ENCODE results near the gene HVCN1. TPM values are rescaled to one million over a fixed set of nuclear protein-coding genes. Genes with fewer than 3 reads are reported as not detected.
A peak's percentile ranks its signal among the peaks of the same experiment; 100 is the strongest.

Gene HVCN1
- total RNA-seq, 1 donor from 2014 or later = 1.3 TPM

- no peak for ATAC-seq
Observed at GRCh38 chr12:110699591-110700445, 10.9 kb upstream of the HVCN1 start.

DNA sequence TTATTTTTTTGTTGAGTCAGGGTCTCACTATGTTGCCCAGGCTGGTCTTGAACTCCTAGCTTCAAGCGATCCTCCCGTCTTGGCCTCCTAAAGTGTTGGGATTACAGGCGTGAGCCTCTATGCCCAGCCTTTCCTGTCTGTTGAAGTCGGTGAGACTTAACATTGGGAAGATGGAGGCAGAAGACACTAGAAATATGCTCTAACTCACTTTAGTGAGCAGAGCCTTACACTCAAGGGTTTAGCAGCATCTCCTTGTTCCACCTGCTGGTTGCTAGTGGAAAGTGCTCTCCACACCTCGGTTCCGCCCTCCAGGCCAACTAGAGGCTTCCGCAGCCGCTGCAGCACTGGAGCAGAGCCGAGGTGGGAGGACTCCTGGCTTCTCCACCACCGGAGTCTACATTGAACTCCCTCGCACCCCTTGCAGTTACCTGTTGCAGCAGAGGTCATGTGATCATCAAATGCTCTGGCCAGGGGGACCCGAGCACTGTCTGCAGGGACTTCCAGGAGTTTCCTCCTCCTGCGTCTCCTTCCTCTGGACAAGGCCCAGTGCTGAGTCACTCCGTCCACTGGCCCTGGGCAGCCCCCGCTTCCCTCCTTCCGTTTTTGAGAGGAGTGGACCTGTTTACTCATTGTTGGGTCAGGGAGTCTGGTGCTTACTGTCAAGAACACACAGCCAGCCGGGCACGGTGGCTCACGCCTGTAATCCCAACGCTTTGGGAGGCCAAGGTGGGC lies 9.4 kb upstream of the HVCN1 start:
- ATAC-seq = peak; percentile 91

- no peak for ATAC-seq
Observed at GRCh38 chr12:110697236-110697635, 8.3 kb upstream of the HVCN1 start.

- no peak for ATAC-seq
Observed at GRCh38 chr12:110696283-110696682, 7.4 kb upstream of the HVCN1 start.

DNA sequence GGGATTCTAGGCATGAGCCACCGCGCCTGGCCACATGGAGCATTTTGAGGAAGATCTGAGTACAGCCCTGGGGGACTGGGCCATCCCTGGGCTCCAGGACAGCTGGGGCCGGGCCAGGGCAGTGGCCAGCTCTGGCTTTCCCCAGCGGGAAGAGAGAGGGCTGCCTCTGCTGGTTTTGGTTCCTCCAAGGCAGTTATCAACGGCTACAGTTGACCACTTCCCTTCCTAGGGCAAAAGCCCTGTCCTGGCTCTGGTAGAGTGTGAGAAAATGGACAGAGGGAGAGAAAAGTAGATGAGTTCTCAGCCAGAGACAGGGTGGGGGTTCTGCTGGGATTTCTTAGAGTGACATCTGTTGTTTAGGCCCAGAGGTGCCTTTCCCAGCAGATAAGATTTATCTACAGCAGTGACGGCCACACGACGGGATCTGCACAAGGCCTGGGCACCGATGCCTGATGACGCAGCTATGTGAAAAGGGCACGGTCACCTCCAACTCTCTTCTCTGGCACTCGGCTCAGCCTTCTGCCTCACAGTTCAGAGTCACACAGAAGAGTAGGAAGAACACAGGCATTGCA lies 5.5 kb upstream of the HVCN1 start:
- ATAC-seq = no peak

- ATAC-seq = no peak
Observed at GRCh38 chr12:110693731-110694130, 4.8 kb upstream of the HVCN1 start.

DNA sequence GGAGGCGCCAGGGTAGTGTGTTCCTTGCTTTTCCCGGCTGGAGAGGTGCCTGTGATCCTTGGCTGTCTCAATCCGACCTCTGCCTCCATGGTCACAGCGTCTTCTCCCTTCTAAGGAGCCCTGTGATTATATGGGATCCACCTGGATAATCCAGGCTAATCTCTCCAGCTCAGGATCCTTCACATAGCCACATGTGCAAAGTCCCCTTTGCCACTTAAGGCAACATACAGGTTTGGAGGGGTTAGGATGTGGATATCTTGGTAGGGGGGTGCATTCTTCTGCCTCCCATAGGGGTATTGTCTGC lies 1.2 kb upstream of the HVCN1 start:
- no peak for ATAC-seq

GRCh38 chr12:110689281-110690126 lies 589 bp upstream of the HVCN1 start:
- peak; percentile 63 for ATAC-seq

DNA sequence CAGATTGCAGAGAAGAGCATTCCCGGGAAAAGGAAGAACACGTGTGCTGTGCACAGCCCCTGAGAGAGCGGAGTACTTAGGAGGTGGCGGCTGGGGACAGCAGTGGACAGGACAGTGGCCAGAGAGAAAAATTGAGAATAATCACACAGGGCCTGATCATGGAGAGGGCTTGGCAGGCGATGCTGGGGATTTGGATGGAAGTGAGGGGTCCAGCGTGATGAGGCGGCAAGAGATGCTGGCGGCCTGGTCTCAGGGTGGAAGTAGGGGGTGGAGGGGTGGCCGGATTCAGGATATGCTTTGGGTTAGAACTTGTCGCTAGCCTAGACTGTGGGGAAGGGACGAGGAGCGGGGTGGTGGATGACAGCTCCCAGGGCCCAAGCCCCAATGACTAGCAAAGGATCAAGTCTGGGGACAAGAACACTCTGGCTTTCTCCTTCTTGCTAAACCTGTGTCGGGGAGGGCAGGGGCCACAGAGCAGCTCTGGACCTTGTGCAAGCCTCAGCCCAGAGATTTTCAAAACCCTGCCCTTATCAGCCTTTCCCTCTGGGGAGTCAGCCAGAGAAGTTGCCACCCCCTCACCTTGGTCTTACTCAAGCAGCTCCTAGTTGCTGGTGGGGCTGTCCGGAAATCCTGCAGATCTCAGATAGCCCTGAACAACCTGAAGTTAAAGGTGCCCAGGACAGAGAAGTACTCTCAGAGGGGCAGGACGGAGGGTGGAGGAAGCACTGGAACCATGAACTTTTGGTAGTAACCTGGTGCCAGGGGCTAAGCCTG lies 1.3 kb downstream of the HVCN1 start:
- peak; percentile 20 for ATAC-seq

DNA sequence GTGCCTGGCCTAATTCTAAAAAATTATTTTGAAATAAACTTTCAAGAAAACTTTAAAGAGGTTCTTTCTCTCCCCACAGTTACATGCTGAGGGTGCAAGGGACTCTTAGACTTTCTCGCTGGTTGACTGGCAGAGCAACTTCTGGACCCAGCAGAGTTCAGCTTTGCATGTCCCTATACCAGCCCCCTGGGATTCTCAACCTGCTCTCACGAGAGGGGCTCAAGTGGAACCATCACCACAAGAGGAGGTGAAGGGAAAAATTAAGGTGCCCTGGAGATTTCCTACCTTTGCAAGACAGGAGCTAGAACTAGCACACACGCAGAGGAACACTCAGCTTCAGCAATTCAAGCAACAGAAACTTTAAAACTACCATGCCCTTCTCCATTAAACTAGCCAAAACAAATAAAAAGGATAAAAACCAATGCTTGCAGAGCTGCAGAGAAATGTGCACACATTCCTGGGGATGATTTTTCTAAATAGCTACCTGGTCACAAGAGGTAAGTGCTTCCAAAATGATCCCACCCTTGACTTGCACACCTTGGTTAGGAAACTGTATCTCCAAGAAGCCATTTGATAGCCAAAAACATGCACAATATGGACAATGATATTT lies 2.5 kb downstream of the HVCN1 start:
- ATAC-seq = no peak

- ATAC-seq = no peak
Observed at GRCh38 chr12:110684312-110684836, 4.5 kb downstream of the HVCN1 start.

GRCh38 chr12:110683888-110684287 lies 5.0 kb downstream of the HVCN1 start:
- no peak for ATAC-seq

GRCh38 chr12:110680032-110680431 lies 8.9 kb downstream of the HVCN1 start:
- ATAC-seq = no peak

- ATAC-seq = no peak
Observed at GRCh38 chr12:110679201-110679600, 9.7 kb downstream of the HVCN1 start.

DNA sequence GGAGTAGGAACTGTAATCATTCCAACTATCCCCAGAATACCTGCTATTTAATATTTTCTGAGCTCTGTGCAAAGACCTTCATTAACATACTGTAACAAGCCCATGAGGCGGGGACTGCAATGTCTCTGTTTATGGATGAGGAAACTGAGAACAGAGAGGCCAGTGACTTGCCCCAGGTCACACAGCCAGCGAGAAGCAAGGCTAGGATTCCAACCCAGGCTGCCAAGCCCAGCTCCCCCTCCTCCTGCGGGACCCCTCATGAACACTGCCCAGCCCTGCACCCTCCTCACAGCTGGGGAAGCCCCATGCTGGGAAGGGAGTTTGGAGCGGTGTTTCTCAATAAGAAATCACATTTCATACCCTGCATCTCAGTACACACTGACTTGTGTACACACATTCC lies 10.9 kb downstream of the HVCN1 start:
- no peak for ATAC-seq

GRCh38 chr12:110677206-110677911 lies 11.6 kb downstream of the HVCN1 start:
- ATAC-seq = peak; percentile 18

GRCh38 chr12:110676171-110676570 lies 12.7 kb downstream of the HVCN1 start:
- ATAC-seq = peak; percentile 8

GRCh38 chr12:110670161-110670701 lies 18.7 kb downstream of the HVCN1 start:
- no peak for ATAC-seq

GRCh38 chr12:110669193-110669502 lies 19.8 kb downstream of the HVCN1 start:
- ATAC-seq = peak; percentile 32

DNA sequence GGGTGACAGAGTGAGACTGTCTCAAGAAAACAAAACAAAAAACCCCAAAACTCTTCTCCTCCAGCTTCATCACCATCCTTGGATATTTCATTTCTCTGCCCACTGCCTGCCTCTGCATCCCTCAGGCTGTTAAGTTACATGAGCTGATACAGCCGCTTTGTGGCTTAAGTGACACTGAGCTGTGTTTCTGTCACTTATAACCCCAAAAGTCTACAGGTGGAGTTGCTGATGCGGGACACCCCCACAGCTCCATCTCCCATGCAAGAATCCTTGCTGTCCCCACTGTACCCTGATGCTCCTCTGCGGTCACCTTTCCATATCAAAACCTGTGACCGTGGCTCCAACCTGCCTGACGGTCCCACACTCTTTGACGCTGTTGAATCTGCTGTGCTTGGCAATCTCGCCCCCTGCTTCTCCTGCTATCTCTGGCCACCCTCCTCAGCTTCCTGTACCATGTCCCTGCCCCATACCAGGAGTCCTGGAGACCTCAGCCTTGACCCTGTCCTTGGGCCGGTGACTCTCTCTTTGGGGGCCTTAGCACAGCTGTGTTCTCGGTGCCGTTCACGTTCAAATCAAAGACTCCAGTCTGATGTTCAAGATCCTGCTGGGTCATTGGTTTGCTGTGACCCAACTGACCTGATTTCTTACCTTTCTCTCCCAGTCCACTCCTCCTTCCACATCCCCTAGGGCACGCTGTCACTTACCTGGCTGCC lies 20.3 kb downstream of the HVCN1 start:
- ATAC-seq = no peak
